ENCODE results near the gene AK9.
"Not testable (repeated sequence)": the region's sequence is repeated elsewhere in the genome, so short reads cannot be mapped to it uniquely, and the experiment has no call there.

Gene AK9

GRCh38 chr6:109626311-109626710 is 64.7 kb downstream of the AK9 start:
- no peak for DNase-seq (ENCODE audit: low read depth in 2 of 2)

DNA sequence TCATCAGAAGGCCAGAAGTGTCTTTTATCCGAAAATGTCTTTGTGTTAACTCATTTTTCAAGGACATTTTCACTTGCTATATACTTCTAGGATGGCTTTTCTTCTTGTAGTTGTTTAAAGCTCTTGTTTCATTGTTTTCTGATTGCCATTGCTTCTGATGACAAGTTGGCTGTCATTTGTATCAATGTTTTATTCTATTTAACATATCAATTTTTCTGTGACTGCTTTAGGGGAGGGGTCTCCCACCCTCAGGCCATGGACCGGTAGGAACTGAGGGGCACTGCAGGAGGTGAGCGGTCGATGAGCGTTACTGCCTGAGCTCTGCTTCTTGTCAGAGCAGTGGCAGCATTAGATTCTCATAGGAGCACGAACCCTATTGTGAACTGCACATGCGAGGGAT is 65.8 kb downstream of the AK9 start:
- no peak for DNase-seq (ENCODE audit: low read depth in 2 of 2)

DNA sequence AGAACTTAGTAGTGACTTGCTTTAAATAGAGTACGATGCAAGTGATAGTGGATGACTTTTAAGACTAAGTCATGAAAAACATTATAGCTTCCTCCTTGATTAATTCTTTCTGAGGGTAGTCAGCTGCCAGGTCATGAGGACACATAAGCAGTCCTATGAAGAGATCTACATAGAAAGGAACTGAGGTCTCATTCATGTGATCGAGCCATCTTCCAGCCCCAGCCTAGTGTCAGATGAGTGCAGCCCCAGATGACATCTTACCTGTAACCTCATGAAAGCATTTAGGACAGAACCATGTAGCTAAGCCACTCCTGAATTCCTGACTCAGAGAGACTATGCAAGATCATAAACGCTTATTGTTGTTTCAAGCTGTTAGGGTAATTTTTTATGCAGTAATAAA is 67.7 kb downstream of the AK9 start:
- no peak for DNase-seq (ENCODE audit: low read depth in 2 of 2)

DNA sequence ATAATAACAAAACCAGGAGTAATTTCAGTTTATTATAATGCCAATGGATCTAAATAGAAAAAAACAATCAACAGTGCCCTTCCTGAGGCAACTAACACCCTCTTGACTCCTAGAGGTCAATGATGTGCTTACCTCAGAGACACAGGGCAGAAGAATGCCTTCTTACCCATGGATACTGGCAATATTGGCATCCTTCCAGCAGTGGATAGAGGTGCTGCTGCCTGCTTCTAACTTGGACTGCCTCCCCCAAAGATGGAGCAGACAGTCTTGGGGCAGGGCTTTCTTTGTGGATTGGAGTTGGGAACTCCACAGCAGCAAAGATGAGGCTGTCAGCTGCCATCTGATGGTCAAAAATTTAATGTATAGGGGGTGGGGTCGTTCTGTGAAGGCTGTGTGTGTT is 78.7 kb downstream of the AK9 start:
- DNase-seq (ENCODE audit: low read depth in 2 of 2): no peak

DNA sequence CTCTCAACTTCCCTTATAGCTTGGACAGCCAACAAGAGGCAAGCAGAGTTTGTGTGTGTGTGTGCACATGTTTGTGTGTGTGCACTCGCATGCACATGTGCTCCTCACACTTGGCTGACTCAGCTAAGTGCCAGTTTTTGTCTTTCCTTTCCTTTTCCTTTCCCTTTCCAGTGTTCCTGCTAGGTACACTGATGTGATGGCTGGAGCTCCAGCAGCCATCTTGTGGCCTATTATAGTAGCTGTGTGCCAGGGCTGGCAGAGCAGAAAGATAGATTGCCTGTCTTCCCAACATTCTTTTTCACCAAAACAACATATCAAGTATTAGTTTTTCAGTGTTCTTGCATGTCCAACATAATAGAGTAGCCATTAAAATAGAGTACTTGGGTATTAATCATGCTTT is 79.5 kb downstream of the AK9 start:
- DNase-seq (ENCODE audit: low read depth in 2 of 2): no peak

GRCh38 chr6:109610590-109610989 is 80.4 kb downstream of the AK9 start:
- no peak for DNase-seq (ENCODE audit: low read depth in 2 of 2)

DNA sequence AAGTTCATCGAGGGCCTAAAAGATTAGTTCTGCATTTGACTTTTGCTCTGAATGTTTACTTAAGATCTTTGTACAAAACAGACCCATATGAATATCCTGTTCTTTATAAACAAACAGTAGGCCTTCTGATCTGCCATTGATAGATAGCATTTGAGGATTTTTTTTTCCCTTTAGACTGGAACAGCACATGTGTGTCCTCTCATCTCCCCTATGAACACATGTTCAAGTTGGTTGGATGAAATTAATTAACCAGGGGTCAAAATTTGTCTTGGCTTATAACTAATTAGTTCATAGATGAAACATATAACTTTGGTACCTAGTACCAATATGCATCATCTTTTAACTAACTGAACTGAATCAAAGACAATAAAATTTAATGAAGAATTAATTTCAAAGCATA is 81.3 kb downstream of the AK9 start:
- DNase-seq (ENCODE audit: low read depth in 2 of 2): no peak

- DNase-seq (ENCODE audit: low read depth in 2 of 2): no peak
Measured at GRCh38 chr6:109606359-109606758, 84.6 kb downstream of the AK9 start.

DNA sequence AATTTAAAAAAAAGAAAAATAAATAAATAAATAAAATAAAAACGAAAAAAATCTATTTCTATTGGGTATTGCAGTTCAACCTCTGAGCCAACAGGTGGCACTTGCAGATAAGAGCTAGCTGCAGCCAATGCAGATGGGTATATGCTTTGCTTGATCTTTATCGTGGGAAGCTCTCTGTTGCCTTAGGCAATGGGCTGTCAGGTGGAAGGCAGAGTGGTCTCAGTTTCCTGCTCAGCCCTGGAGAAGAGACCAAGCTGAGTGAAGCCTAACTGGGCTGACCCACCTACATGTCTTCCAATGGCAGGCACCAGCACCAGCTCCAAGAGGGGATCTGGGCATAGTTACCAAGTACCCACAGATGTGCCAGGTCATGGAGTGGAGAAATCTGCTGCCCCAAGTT is 95.0 kb downstream of the AK9 start:
- no peak for DNase-seq (ENCODE audit: low read depth in 2 of 2)

DNA sequence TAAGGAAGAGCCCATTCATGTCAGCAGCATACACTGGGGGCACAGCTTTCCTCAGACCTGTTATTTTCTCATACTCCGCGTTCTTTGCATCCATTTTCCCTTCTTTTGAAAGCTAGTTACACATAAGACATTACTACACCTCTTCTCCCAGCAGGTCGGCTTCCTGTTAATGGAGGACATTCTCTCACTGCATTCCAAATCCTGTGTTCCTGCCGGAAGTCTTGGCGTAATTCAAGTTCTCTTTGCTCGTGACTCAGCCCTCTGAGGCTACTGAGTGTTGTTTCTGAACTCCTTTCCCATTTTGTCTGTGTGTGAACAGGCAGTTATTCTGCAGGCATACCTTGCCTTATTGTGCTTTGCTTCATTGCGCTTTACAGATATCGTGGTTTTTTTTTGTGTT is 110.5 kb downstream of the AK9 start:
- no peak for DNase-seq (ENCODE audit: low read depth in 2 of 2)

GRCh38 chr6:109579361-109579760 is 111.6 kb downstream of the AK9 start:
- DNase-seq (ENCODE audit: low read depth in 2 of 2): no peak

GRCh38 chr6:109569901-109570300 is 121.1 kb downstream of the AK9 start:
- not testable (repeated sequence) for DNase-seq (ENCODE audit: low read depth in 2 of 2)

DNA sequence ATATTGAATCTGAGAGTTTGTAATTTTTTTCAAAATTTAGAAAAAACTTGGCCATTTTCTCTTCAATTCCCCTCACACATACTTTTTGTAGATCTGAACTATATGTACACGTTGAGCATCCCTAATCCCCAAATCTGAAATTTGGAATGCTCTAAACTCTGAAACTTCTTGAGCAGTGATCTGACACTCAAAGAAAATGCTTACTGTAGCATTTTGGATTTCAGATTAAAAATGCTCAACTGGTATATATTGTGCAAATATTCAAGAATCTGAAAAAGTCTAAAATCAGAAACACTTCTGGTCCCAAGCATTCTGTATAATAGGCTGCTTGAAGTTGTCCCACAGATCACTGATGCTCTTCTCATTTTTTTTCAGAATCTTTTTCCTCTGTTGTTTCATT is 129.2 kb downstream of the AK9 start:
- DNase-seq (ENCODE audit: low read depth in 2 of 2): no peak

- DNase-seq (ENCODE audit: low read depth in 2 of 2): no peak
Measured at GRCh38 chr6:109531446-109531845, 159.6 kb downstream of the AK9 start.

DNA sequence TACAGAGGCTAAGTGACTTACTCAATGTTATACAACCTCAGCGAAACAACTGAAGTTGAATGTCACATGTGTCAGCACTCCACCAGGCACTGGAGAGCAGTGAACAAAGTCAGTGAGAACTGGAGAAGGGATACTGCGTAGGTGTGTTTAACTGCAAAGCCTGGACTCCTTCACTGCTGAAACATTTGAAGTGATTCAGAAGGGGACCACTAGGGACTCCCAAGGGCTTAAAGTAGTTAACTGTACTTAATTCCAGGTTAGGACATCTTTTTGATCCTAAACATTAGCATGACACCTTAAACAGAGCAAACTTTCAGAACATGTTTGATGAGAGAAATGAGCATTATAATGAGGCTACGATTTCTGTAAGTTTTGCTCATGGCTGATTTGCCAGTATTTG is 163.0 kb downstream of the AK9 start:
- no peak for DNase-seq (ENCODE audit: low read depth in 2 of 2)

DNA sequence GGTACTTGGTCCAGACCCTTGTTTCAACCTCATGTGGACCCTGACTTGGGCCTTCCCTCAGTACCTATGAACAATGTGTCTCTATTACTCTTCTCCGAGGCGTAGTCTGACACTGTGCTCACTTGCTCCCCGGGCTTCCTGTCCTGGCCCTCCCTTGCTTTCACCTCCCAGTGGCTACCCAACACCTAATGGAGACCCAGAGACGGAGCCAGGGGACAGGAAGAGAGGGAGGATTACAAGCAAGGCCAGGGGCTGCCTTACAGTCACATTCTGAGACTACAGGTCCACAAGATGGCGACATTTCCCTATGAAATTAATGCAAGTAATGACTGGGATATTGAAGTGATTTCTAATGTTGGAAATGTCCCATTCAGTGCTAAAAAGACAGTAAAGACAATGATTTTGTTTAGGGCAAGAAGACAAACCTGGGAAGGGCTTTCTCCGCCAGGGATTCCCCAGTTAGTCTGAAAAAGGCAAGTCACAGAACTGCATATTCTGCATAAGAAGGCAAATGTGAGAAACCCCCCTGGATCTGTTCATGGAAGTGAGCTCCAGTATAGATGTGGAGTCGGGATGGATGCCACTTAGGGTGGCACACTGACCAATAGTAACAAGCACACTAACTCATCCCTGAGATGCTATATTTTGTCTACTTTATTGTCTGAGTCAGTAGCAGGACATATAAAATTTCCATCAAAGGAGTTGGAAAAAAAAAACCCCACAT is 163.9 kb downstream of the AK9 start:
- peak in 1 of 2 donors; percentile 44 for DNase-seq (ENCODE audit: low read depth in 2 of 2)

DNA sequence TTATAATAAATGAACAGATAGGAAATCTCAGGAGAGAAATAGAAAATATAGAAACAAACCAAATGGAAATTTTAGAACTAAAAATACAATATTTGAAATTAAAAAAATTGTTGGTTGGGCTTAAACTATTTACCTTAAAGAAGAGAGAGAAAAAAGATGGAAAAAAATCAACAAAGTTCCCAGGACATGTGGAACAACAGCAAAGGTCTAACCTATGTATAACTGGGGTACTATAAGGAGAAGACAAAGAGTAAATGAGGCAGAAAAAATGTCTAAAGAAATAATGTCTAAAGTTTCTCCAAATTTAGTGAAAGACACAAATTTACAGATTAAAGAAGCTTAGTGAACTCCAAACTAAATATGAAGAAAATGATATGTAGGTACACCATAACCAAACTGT is 166.9 kb downstream of the AK9 start:
- no peak for DNase-seq (ENCODE audit: low read depth in 2 of 2)

- DNase-seq (ENCODE audit: low read depth in 2 of 2): no peak
Measured at GRCh38 chr6:109523478-109523877, 167.5 kb downstream of the AK9 start.

DNA sequence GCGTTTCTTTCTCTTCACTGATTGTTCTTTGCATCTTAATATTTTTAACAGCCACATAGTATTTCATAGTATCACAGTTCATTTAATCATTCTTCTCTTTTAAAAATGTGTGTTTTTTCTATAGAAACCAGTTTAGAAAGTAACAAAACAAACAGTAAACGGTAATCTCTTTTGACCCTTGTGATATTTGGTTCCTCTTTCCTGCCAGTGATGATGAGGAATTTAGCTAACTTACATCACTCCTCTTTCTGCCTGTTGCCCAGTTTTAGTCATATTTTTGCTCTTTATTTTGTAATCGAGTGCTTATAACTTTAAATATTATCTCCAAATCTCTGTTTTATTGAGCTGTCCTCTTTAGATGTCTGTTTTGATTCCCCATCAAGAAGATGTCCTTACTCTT is 169.9 kb downstream of the AK9 start:
- no peak for DNase-seq (ENCODE audit: low read depth in 2 of 2)

DNA sequence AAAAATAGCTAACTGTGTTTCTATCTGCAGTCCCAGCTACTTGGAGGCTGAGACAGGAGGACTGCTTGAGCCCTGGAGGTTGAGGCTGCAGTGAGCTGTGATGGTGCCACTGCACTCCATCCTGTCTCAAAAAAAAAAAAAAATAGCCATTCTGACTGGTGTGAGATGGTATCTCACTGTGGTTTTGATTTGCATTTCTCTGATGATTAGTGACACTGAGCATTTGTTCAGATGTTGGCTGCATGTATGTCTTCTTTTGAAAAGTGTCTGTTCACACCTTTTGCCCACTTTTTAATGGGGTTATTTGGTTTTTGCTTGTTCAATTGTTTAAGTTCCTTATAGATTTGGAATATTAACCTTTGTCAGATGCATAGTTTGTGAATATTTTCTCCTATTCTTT is 171.4 kb downstream of the AK9 start:
- DNase-seq (ENCODE audit: low read depth in 2 of 2): not testable (repeated sequence)

DNA sequence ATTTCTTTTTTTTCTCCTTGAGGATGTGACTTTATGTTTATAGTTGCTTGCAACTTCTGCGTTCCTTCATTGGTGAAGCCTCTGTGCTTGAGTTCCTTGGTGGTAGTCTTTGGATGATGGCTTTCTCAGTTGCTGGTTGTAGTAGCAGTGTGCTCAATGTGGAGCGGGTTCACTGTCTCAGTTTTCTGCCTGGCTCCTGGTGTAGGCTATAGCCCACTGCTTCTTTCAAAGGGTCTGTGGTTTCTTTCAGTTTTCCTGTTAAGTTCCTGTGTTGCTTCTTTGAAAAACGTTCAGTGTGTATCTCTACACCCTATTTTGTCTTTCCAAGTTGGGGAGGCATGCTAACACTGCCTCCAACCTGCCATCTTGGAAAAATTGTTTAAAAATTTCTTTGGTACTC is 174.1 kb downstream of the AK9 start:
- DNase-seq (ENCODE audit: low read depth in 2 of 2): no peak

- DNase-seq (ENCODE audit: low read depth in 2 of 2): peak in 1 of 2 donors; percentile 14
Measured at GRCh38 chr6:109515781-109516409, 175.1 kb downstream of the AK9 start.

GRCh38 chr6:109514946-109515345 is 176.1 kb downstream of the AK9 start:
- no peak for DNase-seq (ENCODE audit: low read depth in 2 of 2)

- no peak for DNase-seq (ENCODE audit: low read depth in 2 of 2)
Measured at GRCh38 chr6:109513571-109514071, 177.4 kb downstream of the AK9 start.

All from stimulated activated CD4-positive, alpha-beta T cell treated with anti-CD3 and anti-CD28 coated beads, Interleukin-1b, Interleukin-23, amount 100 ng/mL, for 4 hours (primary cell).